Amygdala (tissue), 56 donors: ENCODE data around the gene LRRC75B.
"Not testable (repeated sequence)": the region's sequence is repeated elsewhere in the genome, so short reads cannot be mapped to it uniquely, and the experiment has no call there.

Source experiments
- DNase-seq, 56 donors: peaks; one replicate each; lab custom pipeline; 2025; lab: John Stamatoyannopoulos, UW

Gene LRRC75B

DNA sequence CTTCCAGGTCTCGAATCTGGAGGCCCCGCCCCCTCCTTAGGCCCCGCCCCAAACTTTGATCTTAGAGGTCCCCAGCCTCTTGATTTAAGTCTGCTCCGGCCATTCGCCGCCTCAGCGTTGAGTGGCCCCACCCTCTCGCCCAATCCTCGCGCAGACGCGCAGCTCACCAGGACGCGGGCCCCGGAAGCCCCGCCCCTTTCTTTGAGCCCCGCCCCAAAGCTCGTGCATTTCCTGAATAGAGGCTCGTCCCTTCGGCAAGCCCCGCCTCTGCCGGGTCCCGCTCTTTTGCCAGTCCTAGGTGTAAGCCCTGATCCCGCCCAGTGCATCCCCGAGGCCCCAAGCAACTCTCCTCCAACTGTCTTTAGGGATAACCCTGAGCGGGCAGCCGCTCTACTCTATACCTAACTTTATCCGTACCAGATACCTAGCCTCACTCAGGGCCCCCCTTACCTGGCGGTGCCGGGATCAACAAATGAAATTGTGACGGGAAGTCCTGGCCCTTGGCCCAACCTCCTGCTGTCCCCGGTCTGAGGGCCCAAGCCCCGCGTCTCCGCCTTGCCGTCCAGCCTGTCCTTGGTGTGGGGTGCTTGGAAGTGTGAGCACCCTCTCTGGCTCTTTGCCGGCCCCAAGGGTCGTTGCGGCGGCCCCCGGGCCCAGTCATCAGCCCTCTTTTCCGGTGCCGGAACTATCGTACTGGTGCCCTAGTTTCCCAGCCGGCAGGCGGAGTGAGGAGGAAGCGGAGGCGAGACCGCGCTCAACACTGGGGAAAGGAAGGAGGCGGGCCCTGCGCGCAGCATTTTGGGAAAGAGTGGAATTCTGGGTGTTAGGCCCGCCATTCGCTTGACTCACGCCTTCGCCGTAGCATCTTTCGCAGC lies 37.5 kb downstream of the LRRC75B start, which contains the start of gene SNRPD3:
Gene SNRPD3 (plus strand): TSS at position 835 of the 875 bp plus-strand sequence. CDS start 1,676 bp downstream, outside the sequence.
- DNase-seq = peak; percentile 93 to 100 (median 99)

DNA sequence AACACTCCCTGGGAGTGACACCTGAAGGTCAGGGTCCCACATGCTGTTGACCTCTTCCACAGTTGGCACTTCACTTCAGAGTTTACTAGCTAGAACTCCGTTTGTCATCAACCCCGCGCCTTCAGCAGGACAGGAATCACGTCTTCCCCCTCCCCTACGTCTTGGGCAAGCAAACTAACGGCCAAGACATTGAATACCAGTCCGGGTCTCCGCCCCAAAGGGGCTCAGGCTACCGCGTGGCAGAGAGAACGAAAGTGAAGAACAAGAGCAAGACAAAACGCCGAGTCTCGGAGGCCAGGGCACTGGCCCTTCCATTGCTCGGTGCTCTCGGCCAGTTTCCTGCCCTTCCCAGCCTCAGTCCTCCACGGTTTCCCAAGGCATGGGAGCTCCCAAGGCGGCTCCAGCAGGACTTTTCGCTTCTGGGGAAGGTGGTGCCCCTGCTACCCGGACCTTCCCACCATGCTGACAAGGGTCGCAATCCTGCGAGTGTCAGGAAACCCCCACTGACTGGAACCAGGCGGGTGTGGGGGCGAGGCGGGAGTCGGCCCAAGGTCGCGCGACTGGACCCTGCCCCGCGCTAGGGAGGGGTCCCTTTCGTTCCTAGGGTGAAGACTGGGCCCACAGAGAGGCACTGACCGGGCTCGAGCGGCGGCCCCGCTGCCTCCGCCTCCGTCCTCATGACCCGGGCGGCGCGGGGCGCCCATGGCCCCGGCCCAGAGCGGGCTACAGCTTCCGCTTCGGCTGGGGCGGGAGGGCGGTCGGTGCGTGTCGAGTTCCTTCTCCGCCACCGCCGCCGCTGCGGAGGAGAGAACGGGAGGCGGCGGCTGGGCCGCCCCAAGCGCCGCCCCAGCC lies 38.3 kb downstream of the LRRC75B start, which contains the start of gene GUCD1:
Gene GUCD1 (minus strand): TSS at position 826 of the 852 bp plus-strand sequence. CDS start 147 bp downstream, at position 679.
- DNase-seq = peak in 7 of 56 donors; percentile 17 to 58 (median 47)

DNA sequence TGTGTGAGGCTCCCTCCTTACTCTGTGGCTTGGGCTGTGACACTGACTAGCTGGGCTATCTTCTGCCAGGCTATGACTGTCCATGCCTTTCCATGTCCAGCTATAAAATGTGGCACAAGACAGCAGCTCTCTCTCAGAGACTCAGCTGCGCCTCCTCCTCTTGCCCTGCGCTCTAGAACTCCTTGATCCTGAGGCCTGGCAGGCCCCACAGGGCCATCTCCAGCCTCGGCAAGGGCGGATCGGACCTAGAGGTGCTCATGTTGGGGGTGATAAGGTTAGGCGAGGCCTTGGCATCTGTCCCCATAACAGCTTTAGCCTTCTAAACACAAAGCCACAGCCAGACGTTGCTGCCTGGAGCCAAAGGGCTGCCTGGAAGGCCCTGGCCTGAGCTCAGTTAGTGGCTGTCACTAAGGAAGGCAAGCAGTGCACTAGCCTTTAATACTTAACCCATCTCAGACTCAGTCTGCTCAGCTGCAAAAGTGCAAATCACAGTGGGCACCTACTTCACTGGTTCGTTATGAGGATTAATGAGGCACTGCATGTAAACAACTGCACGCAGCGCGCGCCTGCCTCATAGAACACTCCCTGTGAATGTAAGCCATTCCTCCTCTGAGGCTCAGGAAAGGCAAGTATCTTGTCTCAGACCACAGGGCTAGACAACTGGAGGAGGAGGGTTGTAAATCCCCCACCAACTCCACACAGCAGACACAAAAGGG lies 39.1 kb downstream of the LRRC75B start:
- DNase-seq = peak in 3 of 56 donors; percentile 4 to 11 (median 5)

DNA sequence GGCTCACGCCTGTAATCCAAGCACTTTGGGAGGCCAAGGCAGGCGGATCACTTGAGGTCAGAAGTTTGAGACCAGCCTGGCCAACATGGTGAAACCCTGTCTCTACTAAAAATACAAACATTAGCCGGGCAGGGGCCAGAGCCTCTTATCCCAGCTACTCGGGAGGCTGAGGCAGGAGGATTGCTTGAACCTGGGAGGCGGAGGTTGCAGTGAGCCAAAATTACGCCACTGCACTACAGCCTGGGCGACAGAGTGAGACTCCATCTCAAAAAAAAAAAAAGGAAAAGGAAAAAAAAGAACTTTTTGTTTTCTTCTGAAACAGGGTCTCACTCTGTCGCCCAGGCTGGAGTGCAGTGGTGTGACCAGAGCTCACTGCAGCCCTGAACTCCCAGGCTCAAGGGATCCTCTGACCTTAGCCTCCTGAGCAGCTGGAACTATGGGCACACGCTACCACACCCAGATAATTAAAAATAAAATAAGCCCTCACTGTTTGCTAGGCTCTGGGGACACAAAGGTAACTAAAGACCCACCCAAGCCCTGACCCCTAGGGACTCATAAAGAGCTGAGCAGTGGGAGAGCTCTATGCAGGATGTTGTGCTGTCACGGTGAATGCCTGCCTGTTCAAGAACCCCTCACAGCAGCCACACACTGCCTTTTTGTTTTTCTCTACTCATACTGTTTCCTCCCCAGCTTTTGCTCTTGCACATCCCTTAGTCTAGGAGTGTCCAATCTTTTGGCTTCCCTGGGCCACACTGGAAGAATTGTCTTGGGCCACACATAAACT lies 40.2 kb downstream of the LRRC75B start:
- not testable (repeated sequence) for DNase-seq

DNA sequence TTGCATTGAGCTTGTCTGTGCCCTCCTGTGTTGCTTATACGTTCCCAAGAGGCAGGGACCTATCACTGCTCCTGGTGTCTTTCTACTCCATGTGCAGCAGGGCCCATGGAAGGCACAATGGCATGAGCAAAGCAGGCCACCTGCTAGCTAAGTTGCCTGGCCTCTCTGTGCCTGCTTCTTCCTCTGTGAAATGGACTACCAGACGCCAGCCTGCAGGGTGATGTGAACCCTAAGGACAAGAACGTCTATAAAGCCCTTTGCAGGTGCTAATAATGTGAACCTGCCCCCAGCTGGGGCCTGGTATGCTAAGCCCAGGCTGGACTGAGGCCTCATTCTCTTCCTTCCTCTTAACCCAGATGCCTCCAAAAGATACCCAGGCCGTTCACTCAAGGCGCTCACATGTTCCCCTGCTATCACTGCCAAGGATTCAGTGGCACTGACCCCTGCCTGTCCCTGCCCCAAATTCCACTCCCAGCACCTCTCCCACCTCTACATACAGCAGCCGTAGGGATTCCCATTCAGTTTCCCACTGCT lies 41.9 kb downstream of the LRRC75B start:
- no peak for DNase-seq

DNA sequence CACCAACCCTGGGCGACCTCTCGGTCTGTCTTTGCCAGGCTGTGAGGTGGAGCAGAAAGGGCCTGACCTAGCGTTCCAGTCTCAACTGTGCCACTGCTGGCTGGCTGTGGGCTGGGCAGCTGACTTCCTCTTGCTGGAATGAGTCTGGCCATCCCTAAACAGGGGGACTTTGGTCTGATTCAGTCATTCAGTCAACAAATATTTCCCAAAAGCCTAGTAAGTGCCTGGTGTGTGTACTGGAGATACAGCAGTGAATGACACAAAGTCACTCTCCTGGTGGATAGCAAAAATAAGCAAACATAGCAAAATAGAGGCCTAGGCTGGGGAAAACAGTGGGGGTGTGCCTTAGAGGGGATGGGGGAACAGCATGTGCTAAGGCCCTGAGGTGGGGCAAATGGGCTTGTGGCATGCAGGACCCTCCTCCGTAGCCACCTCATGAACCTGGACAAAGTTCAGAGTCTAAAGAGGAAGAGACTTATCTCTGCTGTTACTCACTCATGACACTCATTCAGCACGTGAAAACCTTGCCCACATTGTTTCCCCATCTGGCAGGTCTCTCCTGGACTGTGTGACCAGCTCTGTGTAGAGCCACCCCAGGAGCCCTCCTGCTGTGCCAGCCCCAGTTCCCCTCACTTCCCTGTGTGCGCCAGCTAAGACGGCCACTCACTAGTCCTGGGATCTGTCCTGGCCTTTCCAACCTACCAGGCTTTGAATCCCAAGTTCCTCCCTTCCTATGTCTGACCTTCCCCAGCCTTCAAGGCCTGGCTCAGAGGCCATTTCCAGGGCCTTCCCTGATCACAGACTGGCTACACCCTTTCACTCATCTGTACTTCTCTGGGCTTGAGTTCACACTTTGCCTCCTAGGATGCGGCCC lies 42.6 kb downstream of the LRRC75B start:
- DNase-seq = peak in 3 of 56 donors; percentile 3 to 23 (median 4)

DNA sequence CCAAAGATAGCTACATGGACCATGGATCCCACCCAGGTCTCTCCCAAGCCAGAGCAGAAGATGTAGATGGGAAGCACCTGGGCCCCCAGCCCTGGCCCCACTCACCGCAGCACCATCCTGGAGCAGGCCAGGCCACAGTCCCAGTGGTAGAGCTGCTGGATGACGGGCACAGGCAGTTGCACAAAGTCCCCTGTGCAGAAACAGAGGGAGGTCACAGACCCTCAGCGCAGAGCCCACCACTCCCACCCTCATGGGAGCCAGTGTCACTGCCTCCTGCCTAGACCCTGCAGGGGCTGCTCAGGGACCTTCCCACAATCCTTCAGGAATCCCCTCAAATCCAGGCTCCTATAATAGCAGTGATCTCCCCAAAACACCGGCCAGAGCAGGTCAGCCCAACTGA lies 44.1 kb downstream of the LRRC75B start:
- DNase-seq = no peak

DNA sequence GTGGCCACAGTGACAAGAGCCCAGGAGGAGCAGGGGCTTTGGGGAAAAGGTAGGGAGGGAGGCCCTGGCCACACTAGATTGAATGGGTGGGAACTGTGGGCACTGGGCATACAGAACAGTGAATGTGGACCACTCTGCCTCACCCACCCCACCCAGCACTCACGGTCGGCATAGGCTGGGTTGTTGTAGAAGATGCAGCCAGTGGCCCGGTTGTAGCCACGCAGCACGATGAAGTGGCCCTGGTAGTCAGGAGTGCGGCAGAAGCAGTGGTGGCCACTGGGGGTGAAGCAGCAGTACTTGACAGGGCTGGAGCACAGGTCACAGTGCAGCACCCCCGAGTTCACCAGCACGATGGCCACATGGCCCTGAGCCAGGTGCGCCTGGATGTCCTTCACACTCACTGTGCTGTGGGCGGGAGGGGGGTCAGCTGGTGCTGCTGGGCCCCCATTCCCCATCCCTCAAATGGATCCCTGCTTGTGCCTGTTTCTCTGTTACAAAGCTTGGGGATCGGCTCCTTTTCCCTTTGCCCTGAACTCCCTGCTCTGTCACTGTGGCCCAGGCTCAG lies 49.1 kb downstream of the LRRC75B start:
- peak in 2 of 56 donors; percentile 12 to 14 for DNase-seq

DNA sequence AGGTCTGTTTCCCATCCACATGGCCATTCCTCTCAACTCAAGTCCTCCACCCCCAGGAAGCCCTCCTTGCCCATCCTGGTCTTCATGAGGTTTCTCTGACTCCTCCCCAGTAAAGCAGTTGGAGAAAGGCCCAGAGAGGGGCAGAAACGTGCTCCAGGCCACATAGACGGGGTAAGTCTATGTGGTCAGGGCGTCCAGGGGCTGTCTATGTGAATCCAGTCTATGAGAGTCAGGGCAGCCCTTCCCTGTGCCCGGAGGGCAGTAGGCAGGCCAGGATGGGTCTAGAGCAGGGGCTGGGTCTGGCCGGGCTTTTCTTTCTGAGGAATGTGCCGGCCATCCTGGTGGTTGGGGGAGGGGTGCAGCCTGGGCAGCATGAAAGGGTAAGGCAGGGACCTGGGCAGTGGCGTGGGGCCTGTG lies 49.7 kb downstream of the LRRC75B start:
- no peak for DNase-seq

DNA sequence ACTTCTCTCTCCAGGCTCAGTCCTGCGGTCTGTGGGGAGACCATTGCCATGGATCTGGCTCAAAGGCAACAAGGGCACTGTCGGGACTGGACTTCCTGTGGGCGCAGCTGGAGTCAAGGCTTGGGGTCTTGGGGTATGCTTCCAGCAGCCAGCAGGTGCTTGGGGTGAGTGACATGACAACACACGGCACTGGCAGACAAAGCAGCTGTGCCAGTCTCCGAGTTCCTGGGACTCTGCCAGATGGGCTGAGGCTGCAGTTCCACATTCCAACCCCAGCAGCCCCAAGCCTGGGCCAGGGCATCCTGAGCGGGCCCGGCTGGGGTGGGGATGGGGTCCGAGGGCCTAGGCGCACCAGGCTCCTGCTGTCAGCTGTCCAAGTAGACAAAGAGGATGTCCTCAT lies 50.2 kb downstream of the LRRC75B start:
- DNase-seq = peak in 15 of 56 donors; percentile 6 to 49 (median 17)

DNA sequence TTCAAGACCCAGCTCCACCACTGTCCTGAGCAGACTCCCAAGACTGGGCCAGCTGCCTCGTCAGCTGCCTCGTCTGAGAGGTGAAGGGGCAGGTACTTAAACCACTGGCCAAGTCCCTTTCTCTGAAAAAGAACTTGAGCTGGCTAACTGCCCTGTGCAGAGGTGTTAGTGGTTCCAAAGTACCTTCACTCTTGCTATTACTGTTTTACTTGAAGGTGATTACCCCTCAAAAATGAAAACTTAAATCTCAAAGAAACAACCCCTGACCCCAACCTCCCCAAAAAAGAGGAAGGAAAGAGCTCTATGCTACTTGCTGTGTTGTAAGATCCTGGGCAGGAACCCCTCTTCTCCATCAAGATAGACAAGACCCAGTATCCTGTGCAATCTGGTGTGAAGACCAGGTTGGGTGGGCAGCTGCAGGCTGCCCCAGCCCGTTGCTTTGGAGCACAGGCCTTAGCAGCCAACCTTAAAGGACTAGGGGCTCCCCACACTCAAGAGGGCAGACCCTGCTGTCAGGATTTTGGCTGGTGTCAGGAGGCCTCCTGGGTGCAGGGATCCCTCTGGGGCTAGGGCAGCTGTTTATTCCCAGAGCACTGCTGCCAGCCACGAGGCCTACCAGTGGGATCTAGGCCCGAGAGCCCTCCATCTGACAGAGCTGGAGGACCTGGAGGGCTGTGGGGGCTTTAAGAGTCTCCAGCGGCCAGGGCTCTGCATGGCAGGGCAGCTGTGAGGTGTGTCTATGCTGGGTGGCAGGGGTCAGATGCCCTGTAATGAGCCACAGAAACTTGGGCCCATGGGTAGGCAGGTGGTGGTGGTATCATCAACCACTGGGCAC lies 51.0 kb downstream of the LRRC75B start:
- no peak for DNase-seq

DNA sequence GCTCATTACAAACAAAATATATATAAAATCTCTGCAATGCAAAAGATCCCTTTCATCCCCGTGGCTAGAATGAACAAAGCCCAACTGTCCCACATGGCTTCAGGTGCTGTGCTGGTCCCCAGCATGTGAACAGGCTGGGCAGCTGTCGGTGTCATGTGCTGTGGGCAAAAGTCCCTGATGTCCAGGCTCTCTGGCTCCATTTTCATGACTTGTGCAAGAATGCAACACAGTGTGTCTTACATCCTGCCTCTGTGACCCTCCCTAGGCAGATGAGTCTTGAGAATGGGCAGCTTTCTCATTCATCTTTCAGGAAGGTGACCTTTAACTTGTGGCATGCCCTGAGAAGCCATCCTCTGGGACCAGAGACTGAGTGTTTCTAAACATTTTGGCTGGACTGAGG lies 52.4 kb downstream of the LRRC75B start:
- DNase-seq = no peak

DNA sequence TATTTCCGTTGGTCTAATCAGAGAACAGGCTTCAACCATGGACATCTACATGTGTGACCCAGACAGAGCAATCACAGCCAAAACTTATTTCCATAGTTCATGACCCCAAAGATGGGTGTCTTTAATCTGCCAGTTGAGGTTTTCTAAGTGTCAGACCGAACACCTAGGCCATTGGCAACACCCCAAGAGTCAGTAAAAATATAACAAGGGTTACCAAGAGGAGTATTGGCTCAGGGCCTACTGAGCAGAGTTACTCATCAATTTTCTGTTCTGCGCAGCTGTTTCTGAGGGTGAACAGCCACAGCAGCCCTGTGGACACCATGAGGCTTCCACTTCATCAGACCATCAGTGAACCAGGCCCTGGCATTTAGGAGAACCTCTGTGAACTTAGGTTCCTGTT lies 56.8 kb downstream of the LRRC75B start:
- DNase-seq = no peak
